ENCODE measurements around the gene MERTK. TPM values are rescaled to one million over a fixed set of nuclear protein-coding genes. Genes with fewer than 3 reads are reported as not detected.

The MERTK gene
- total RNA-seq, 1 experiment from 2014 or later = 14.5 TPM

DNA sequence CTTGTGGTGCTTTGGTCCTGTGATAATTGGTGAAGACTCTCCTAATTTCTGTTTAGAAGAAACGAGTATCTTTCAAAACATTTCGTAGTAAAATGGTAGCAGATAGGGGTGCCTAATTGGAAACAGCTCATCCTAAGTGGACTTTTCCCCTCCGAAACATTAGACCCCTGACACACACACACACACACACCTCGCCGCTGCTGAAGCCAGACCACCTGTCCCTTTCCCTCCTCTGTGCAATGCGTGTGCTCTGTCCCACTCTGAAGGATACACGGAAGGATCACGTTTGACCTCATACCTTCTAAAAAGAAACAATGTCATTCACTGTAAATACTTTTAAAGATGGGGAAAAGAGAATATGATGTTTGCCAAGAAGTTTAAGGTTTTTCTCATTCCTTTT lies 120.4 kb downstream of the MERTK start:
- H3K4me1 ChIP-seq (ENCODE audit: control insufficient read depth, insufficient read depth, low read length) = no peaks in the 10 kb centered on the region
- ChIA-PET CTCF (no interaction called here), POLR2A (no interaction called here)
- H3K36me3 ChIP-seq (ENCODE audit: control insufficient read depth, insufficient read depth, low read length) = no peaks in the 10 kb centered on the region; the same call in 1 of the 2 replicates
- no peak for DNase-seq (ENCODE audit: low read depth, low spot score)
- intact Hi-C loops (cut with micrococcal nuclease; ENCODE audit: unreplicated experiment) (no loop called here), in situ Hi-C loops (cut with HindIII; ENCODE audit: low pct_unique_long_range_greater_than_20kb, low sequenced_read_pairs) (no loop called here)
- H3K9me3 ChIP-seq (ENCODE audit: control insufficient read depth, insufficient read depth, low read depth, low read length) = no peaks in the 10 kb centered on the region
- no peak overlapping the region for H3K4me3 ChIP-seq (ENCODE audit: low read depth in 2 of 2, low read length in 2 of 2)
- BruUV-seq (replicated peaks) = no TSS peak
- no peak for ATAC-seq
- H3K27ac ChIP-seq (ENCODE audit: low read length) = no peak overlapping the region
- H3K27me3 ChIP-seq (ENCODE audit: control insufficient read depth, insufficient read depth, low read length) = no peaks in the 10 kb centered on the region
- TF ChIP-seq TCF7L2 (IDR thresholded peaks at IDR 0.05; ENCODE audit: low read depth, low read length) = no peak
- TF ChIP-seq SIN3A (IDR thresholded peaks at IDR 0.05; ENCODE audit: borderline replicate concordance, insufficient read depth, low read depth, low read length) = no peak
- TF ChIP-seq, protein P1, sequence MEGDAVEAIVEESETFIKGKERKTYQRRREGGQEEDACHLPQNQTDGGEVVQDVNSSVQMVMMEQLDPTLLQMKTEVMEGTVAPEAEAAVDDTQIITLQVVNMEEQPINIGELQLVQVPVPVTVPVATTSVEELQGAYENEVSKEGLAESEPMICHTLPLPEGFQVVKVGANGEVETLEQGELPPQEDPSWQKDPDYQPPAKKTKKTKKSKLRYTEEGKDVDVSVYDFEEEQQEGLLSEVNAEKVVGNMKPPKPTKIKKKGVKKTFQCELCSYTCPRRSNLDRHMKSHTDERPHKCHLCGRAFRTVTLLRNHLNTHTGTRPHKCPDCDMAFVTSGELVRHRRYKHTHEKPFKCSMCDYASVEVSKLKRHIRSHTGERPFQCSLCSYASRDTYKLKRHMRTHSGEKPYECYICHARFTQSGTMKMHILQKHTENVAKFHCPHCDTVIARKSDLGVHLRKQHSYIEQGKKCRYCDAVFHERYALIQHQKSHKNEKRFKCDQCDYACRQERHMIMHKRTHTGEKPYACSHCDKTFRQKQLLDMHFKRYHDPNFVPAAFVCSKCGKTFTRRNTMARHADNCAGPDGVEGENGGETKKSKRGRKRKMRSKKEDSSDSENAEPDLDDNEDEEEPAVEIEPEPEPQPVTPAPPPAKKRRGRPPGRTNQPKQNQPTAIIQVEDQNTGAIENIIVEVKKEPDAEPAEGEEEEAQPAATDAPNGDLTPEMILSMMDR (IDR thresholded peaks at IDR 0.05) = no peak
- TF ChIP-seq, protein P2, sequence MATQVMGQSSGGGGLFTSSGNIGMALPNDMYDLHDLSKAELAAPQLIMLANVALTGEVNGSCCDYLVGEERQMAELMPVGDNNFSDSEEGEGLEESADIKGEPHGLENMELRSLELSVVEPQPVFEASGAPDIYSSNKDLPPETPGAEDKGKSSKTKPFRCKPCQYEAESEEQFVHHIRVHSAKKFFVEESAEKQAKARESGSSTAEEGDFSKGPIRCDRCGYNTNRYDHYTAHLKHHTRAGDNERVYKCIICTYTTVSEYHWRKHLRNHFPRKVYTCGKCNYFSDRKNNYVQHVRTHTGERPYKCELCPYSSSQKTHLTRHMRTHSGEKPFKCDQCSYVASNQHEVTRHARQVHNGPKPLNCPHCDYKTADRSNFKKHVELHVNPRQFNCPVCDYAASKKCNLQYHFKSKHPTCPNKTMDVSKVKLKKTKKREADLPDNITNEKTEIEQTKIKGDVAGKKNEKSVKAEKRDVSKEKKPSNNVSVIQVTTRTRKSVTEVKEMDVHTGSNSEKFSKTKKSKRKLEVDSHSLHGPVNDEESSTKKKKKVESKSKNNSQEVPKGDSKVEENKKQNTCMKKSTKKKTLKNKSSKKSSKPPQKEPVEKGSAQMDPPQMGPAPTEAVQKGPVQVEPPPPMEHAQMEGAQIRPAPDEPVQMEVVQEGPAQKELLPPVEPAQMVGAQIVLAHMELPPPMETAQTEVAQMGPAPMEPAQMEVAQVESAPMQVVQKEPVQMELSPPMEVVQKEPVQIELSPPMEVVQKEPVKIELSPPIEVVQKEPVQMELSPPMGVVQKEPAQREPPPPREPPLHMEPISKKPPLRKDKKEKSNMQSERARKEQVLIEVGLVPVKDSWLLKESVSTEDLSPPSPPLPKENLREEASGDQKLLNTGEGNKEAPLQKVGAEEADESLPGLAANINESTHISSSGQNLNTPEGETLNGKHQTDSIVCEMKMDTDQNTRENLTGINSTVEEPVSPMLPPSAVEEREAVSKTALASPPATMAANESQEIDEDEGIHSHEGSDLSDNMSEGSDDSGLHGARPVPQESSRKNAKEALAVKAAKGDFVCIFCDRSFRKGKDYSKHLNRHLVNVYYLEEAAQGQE (IDR thresholded peaks at IDR 0.05; ENCODE audit: insufficient read depth in 1 of 2, low read depth in 2 of 2, low read length in 1 of 2) = no peak
- TF ChIP-seq POLR2AphosphoS5 (IDR thresholded peaks at IDR 0.05; ENCODE audit: low read depth, low read length) = no peak

DNA sequence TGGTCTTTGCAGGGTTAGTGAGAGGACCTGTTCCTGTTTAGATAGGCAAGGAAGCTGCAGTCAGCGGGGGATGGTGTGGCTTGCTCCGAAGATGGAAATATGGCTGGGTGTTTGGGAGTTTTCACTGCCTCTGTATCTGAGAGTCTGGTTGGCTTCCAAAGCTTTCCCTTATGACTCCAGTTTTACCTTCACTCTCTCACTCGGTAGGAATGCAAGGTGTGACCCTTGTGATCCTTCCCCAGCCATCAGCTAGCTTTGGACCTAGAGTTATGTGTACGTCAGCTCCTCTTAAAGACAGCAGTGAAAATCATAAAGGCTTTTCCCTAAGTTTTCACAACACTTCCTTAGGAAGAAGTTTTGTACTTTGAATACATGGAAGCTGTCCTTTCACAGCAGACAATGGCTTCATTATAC lies 121.2 kb downstream of the MERTK start:
- ATAC-seq (no peak), DNase-seq (ENCODE audit: low read depth, low spot score) (no peak)
- H3K36me3 ChIP-seq (ENCODE audit: control insufficient read depth, insufficient read depth, low read length) = no peaks in the 10 kb centered on the region; the same call in 1 of the 2 replicates
- POLR2A ChIA-PET = no interaction called here
- TF ChIP-seq POLR2AphosphoS5 (IDR thresholded peaks at IDR 0.05; ENCODE audit: low read depth, low read length) = no peak
- TF ChIP-seq, protein P2 (IDR thresholded peaks at IDR 0.05; ENCODE audit: insufficient read depth in 1 of 2, low read depth in 2 of 2, low read length in 1 of 2) = no peak
- TF ChIP-seq, protein P1 (IDR thresholded peaks at IDR 0.05) = no peak
- no peak for TF ChIP-seq SIN3A (IDR thresholded peaks at IDR 0.05; ENCODE audit: borderline replicate concordance, insufficient read depth, low read depth, low read length)
- TF ChIP-seq TCF7L2 (IDR thresholded peaks at IDR 0.05; ENCODE audit: low read depth, low read length) = no peak
- no peak overlapping the region for H3K27ac ChIP-seq (ENCODE audit: low read length)
- no peak overlapping the region for H3K4me3 ChIP-seq (ENCODE audit: low read depth in 2 of 2, low read length in 2 of 2)
- CTCF ChIA-PET = no interaction called here
- in situ Hi-C loops (cut with HindIII; ENCODE audit: low pct_unique_long_range_greater_than_20kb, low sequenced_read_pairs) = no loop called here
- intact Hi-C loops (cut with micrococcal nuclease; ENCODE audit: unreplicated experiment) = no loop called here
- no peaks in the 10 kb centered on the region for H3K4me1 ChIP-seq (ENCODE audit: control insufficient read depth, insufficient read depth, low read length)
- H3K9me3 ChIP-seq (ENCODE audit: control insufficient read depth, insufficient read depth, low read depth, low read length) = no peaks in the 10 kb centered on the region
- BruUV-seq (replicated peaks) = no TSS peak
- no peaks in the 10 kb centered on the region for H3K27me3 ChIP-seq (ENCODE audit: control insufficient read depth, insufficient read depth, low read length)
